ENCODE results near the gene RNF227. TPM values are rescaled to one million over a fixed set of nuclear protein-coding genes. Genes with fewer than 3 reads are reported as not detected.
A peak's percentile ranks its signal among the peaks of the same experiment; 100 is the strongest.

The RNF227 gene
- total RNA-seq, 4 donors from 2014 or later: 0.75 to 3.4 (median 2.7) TPM; not detected in 1

DNA sequence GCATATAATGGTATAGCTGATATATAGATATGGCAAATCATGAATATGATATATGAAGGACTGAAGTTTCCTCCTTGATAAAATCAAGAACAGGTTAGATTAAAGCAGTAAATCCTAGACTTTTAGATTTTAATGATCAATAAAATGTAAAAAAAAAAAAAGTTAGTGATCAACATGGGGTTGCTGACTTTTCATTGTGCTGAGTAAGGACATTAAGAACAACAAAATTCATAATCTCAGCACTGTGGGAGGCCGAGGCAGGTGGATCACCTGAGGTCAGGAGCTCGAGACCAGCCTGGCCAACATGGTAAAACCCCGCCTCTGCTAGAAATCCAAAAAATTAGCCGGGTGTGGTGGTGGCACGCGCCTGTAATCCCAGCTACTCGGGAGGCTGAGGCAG is 37.9 kb downstream of the RNF227 start:
- Histone ChIP-seq H3K4me3 (no peak overlapping the region), H3K27ac (no peak overlapping the region), H3K36me3 (peaks cover 0 to 11% (median 0%) of the 10 kb centered on the region in 4 donors), H3K9me3 (no peaks in the 10 kb centered on the region), H3K4me1 (peaks cover 4 to 40% (median 22%) of the 10 kb centered on the region in 4 donors), H3K27me3 (no peaks in the 10 kb centered on the region)
- in situ Hi-C loops (cut with MboI; ENCODE audit: low pct_ligation_motif_present in 1 of 4, low pct_unique_long_range_greater_than_20kb in 1 of 4, low sequenced_read_pairs in 3 of 4) (no loop called here), intact Hi-C loops (cut with DNase I; ENCODE audit: low total_unique reads) (no loop called here)
- no peak for TF ChIP-seq POLR2A (IDR thresholded peaks at IDR 0.05)
- TF ChIP-seq, protein P1, sequence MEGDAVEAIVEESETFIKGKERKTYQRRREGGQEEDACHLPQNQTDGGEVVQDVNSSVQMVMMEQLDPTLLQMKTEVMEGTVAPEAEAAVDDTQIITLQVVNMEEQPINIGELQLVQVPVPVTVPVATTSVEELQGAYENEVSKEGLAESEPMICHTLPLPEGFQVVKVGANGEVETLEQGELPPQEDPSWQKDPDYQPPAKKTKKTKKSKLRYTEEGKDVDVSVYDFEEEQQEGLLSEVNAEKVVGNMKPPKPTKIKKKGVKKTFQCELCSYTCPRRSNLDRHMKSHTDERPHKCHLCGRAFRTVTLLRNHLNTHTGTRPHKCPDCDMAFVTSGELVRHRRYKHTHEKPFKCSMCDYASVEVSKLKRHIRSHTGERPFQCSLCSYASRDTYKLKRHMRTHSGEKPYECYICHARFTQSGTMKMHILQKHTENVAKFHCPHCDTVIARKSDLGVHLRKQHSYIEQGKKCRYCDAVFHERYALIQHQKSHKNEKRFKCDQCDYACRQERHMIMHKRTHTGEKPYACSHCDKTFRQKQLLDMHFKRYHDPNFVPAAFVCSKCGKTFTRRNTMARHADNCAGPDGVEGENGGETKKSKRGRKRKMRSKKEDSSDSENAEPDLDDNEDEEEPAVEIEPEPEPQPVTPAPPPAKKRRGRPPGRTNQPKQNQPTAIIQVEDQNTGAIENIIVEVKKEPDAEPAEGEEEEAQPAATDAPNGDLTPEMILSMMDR (IDR thresholded peaks at IDR 0.05): no peak
- TF ChIP-seq POLR2AphosphoS5 (IDR thresholded peaks at IDR 0.05): no peak
- no peak for TF ChIP-seq EP300 (IDR thresholded peaks at IDR 0.05; ENCODE audit: low read depth)
- no peak for DNase-seq
- WGBS, 2 donors (ENCODE audit: low coverage in 1 of 2): 81 to 97% methylated on average over 3 to 7 of the region's 7 CpGs

DNA sequence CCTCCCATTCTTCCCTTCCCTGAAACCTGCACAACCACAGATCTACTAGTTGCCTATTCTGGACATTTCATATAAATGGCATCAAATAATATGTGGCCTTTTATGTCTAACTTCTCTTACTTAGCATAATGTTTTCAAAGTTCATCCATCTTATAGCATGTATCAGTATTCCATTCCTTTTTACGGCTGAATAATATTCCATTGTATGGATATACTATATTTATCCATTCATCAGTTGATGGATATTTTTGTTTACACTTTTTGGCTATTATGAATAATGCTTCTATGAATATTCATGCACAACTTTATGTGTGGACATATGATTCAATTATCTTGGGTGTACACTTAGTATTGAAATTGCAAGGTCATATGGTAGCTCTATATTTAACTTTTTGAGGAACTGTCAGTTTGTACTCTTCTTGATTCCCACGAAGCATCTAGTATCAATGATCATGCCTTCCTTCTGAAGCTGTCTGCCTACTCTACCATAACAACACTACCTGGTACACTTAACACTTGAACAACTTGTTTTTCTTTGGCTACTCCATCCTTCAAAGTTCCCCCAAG is 40.2 kb downstream of the RNF227 start:
- no peak for DNase-seq
- 81 to 85% methylated on average over 2 of the region's 2 CpGs for WGBS, 2 donors (ENCODE audit: low coverage in 1 of 2)

DNA sequence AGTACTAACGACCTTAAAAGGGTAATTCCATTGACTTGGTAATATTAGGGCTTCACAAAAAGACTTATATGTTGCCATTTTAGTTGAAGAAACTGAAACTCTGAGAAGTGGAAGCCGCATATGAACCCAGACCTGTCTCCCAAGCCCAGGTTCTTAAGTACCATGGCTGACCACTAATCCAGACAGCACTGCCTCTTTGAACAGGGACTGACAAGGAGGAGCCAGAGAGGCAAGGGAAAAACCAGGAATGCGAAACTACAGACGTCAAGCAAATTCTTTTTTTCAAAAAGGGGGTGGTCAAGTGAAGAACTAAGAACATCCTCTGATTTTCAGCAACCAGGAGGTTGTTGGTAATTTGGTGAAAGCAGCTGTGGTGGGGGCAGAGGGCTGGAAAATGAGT is 43.0 kb downstream of the RNF227 start:
- TF ChIP-seq, protein P1 (IDR thresholded peaks at IDR 0.05): no peak
- TF ChIP-seq POLR2AphosphoS5 (IDR thresholded peaks at IDR 0.05) (no peak), EP300 (IDR thresholded peaks at IDR 0.05; ENCODE audit: low read depth) (no peak), POLR2A (IDR thresholded peaks at IDR 0.05) (no peak)
- in situ Hi-C loops (cut with MboI; ENCODE audit: low pct_ligation_motif_present in 1 of 4, low pct_unique_long_range_greater_than_20kb in 1 of 4, low sequenced_read_pairs in 3 of 4) (loop anchor here in 2 of 4 donors (25.0 kb wide), 1 partner anchor 114 kb away; no protein-coding TSS in a partner anchor), intact Hi-C loops (cut with DNase I; ENCODE audit: low total_unique reads) (loop anchor here (5.0 kb wide), 1 partner anchor 109 kb away; no protein-coding TSS in a partner anchor)
- Histone ChIP-seq H3K4me3 (no peak overlapping the region), H3K4me1 (peaks cover 0 to 6% (median 2%) of the 10 kb centered on the region in 4 donors), H3K9me3 (no peaks in the 10 kb centered on the region), H3K27me3 (no peaks in the 10 kb centered on the region), H3K36me3 (peaks cover 0 to 5% (median 0%) of the 10 kb centered on the region in 4 donors), H3K27ac (no peak overlapping the region)
- DNase-seq: no peak
- WGBS, 2 donors (ENCODE audit: low coverage in 1 of 2): 69 to 75% methylated on average over 4 of the region's 4 CpGs

More for the DNA sequence above, 40.2 kb downstream of the RNF227 start:
- Histone ChIP-seq H3K4me3 (no peak overlapping the region), H3K27me3 (no peaks in the 10 kb centered on the region), H3K27ac (no peak overlapping the region), H3K9me3 (no peaks in the 10 kb centered on the region), H3K36me3 (peaks cover 0 to 16% (median 0%) of the 10 kb centered on the region in 4 donors), H3K4me1 (peaks cover 0 to 17% (median 4%) of the 10 kb centered on the region in 4 donors)
- in situ Hi-C loops (cut with MboI; ENCODE audit: low pct_ligation_motif_present in 1 of 4, low pct_unique_long_range_greater_than_20kb in 1 of 4, low sequenced_read_pairs in 3 of 4): no loop called here
- intact Hi-C loops (cut with DNase I; ENCODE audit: low total_unique reads): no loop called here
- TF ChIP-seq, protein P1 (IDR thresholded peaks at IDR 0.05): no peak
- TF ChIP-seq POLR2AphosphoS5 (IDR thresholded peaks at IDR 0.05) (no peak), EP300 (IDR thresholded peaks at IDR 0.05; ENCODE audit: low read depth) (no peak)

DNA sequence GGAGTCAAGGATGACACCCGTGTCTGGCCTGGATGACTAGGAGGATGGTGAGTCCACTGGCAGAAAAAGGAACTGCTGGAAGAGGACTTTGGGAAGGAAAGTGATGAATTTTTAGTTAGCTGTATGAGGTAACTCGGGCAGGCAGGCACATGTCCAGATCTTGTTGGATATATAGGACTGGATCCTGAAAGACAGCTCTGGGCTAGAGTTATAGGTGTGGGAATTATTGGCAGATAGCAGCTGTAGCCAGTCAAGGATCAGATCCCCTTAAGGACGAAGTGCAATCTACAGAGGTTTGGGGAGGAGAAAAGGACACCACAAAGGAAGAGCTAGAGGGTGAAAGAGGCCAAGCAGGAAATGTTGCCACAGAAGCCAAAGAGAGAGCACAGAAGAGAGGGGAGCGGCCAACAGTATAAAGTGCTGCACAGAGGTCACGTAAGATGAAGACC is 48.2 kb downstream of the RNF227 start:
- in situ Hi-C loops (cut with MboI; ENCODE audit: low pct_ligation_motif_present in 1 of 4, low pct_unique_long_range_greater_than_20kb in 1 of 4, low sequenced_read_pairs in 3 of 4) (loop anchor here in 2 of 4 donors (25.0 kb wide), 1 partner anchor 119 kb away; no protein-coding TSS in a partner anchor), intact Hi-C loops (cut with DNase I; ENCODE audit: low total_unique reads) (loop anchor here (10.0 kb wide), 1 partner anchor 57 kb away; the partner anchor contains the start of gene KCNAB3)
- Histone ChIP-seq H3K27me3 (no peaks in the 10 kb centered on the region), H3K9me3 (no peaks in the 10 kb centered on the region), H3K4me1 (peaks cover 0 to 21% (median 7%) of the 10 kb centered on the region in 4 donors), H3K4me3 (no peak overlapping the region), H3K36me3 (peaks cover 0 to 2% (median 0%) of the 10 kb centered on the region in 4 donors), H3K27ac (peak overlapping the region in 3 of 4 donors; percentile 16 to 60 (median 23))
- WGBS, 2 donors (ENCODE audit: low coverage in 1 of 2): 60 to 63% methylated on average over 5 of the region's 5 CpGs
- TF ChIP-seq POLR2AphosphoS5 (IDR thresholded peaks at IDR 0.05) (no peak), POLR2A (IDR thresholded peaks at IDR 0.05) (no peak), EP300 (IDR thresholded peaks at IDR 0.05; ENCODE audit: low read depth) (no peak)
- no peak for DNase-seq

All from transverse colon (tissue), 4 donors.